Pancreas (tissue), 10 donors: Measurements from ENCODE around the gene ACLY. TPM values are rescaled to one million over a fixed set of nuclear protein-coding genes. Genes with fewer than 3 reads are reported as not detected.
"Not testable (repeated sequence)": the region's sequence is repeated elsewhere in the genome, so short reads cannot be mapped to it uniquely, and the experiment has no call there.

Experiments used
- ATAC-seq, 4 donors: fragments of 200-7000 bp; cut with Tn5 transposase; one replicate each; pipeline versions ENCODE4 v1.8.0 to v1.9.1; 2020; ENCODE audit warnings: mild to moderate bottlenecking in 4 of 4, moderate library complexity in 4 of 4
- DNase-seq, 6 donors: peaks; one replicate each; pipeline ENCODE4 v3.0.0-alpha.2; 2020
- FAIRE-seq: peaks from 2 replicates; lab custom pipeline; 2012; peaks lifted over from hg19 to GRCh38; lab: Jason Lieb, UNC
- H3K27ac ChIP-seq, 4 donors: fragments of 200-600 bp; sonication (generic); 1 replicate in 3 of 4; 2 replicates in 1 of 4; pipeline versions ENCODE4 v1.5.0 to v1.8.0; 2020
- H3K27me3 ChIP-seq, 4 donors: fragments of 200-600 bp; one replicate each; pipeline ENCODE4 v1.8.0; 2021
- H3K36me3 ChIP-seq, 3 donors: fragments of 200-600 bp; sonication (generic) in 1 of 3; one replicate each; pipeline versions ENCODE4 v1.5.0 to v1.8.0; 2020 to 2021
- H3K4me1 ChIP-seq, 3 donors: fragments of 200-600 bp; one replicate each; pipeline ENCODE4 v1.8.0; 2021
- H3K4me3 ChIP-seq, 4 donors: fragments of 200-600 bp; sonication (generic) in 2 of 4; one replicate each; pipeline versions ENCODE4 v1.5.0 to v1.8.0; 2020 to 2021
- H3K9me3 ChIP-seq, 4 donors: fragments of 200-600 bp; one replicate each; pipeline ENCODE4 v1.8.0; 2021
- WGBS, 2 donors: extraction: QIAGEN DNeasy Blood & Tissue Kit; methylation state at CpG; one replicate each; pipeline ENCODE4 v1.1.7; 2013; 5-methylcytosine and 5-hydroxymethylcytosine counted together
- intact Hi-C, 3 donors: fragments of 100-400 bp; cut with DNase I; formaldehyde crosslinking; loops; one replicate each; pipeline versions ENCODE4 v1.11.1 to v1.14.2; 2022
- polyA plus RNA-seq, 2 donors: library from polyadenylated mRNA; stranded (reverse); fragments of 200-250 nt; gene quantifications; one replicate each; pipeline ENCODE4 v1.2.3, GENCODE V29; 2013
- total RNA-seq, 6 donors: library from RNA; stranded (reverse); fragmentation: NEBNext Ultra II Directional in 4 of 6; extraction: Animal tissue kit (Norgen Biotek cat#: 25700) in 4 of 6; gene quantifications; one replicate each; pipeline versions ENCODE4 v1.2.1 to v1.2.4, GENCODE V29; 2021 to 2023
- TF ChIP-seq, protein P1 (sequence below), 4 donors: fragments of 200-600 bp; sonication (generic) in 3 of 4; IDR thresholded peaks; one replicate each; pipeline versions ENCODE4 v1.5.0 to v1.8.0; 2021; ENCODE audit warnings: antibody characterized with exemption in 4 of 4
- donor health status: healthy with polysubstance abuse.
- donor health status: DM: no; HTN: no; CAD: no; lungs with moderate emphysema.
- donor health status: DM: no; HTN: no; CAD: no.
- donor health status: control.
- donor health status: control.
- donor health status: Bipolar disorder and iron deficiency.
- donor health status: DM: yes; HTN: yes; CAD: no.
- donor health status: DM: no; HTN: no; CAD: no.
- donor health status: DM: no; HTN: no; CAD: no.
- donor health status: DM: yes; HTN: yes; CAD: no.

The ACLY gene
- total and polyA plus RNA-seq, 8 donors: 22.0 to 101 (median 58.3) TPM

DNA sequence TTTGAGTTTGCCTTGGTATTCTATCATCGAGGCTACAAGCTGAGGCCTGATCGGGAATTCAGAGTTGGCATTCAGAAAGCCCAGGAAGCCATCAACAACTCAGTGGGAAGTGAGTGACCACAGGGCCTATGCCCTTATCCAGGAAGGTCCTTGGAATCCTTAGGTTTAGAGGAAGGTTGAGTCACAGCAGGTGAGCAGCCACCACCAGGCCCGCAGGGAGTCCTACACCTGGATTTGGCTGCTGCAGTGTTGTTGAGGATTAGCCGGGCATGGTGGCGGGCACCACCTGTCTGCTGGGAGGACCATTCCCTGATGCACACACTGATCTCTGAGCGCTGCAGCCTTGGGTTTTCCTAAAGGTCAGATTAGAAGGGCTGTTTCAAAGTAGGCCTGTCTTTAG lies 16.9 kb upstream of the ACLY start:
- DNase-seq: no peak
- Histone ChIP-seq H3K4me1 (peaks cover 8 to 15% (median 13%) of the 10 kb centered on the region in 3 donors), H3K9me3 (no peaks in the 10 kb centered on the region), H3K27ac (no peak overlapping the region), H3K27me3 (no peaks in the 10 kb centered on the region), H3K36me3 (no peaks in the 10 kb centered on the region), H3K4me3 (no peak overlapping the region)
- TF ChIP-seq, protein P1, sequence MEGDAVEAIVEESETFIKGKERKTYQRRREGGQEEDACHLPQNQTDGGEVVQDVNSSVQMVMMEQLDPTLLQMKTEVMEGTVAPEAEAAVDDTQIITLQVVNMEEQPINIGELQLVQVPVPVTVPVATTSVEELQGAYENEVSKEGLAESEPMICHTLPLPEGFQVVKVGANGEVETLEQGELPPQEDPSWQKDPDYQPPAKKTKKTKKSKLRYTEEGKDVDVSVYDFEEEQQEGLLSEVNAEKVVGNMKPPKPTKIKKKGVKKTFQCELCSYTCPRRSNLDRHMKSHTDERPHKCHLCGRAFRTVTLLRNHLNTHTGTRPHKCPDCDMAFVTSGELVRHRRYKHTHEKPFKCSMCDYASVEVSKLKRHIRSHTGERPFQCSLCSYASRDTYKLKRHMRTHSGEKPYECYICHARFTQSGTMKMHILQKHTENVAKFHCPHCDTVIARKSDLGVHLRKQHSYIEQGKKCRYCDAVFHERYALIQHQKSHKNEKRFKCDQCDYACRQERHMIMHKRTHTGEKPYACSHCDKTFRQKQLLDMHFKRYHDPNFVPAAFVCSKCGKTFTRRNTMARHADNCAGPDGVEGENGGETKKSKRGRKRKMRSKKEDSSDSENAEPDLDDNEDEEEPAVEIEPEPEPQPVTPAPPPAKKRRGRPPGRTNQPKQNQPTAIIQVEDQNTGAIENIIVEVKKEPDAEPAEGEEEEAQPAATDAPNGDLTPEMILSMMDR (IDR thresholded peaks at IDR 0.05): no peak
- intact Hi-C loops: no loop called here
- no peak for FAIRE-seq
- WGBS, 2 donors: 95% methylated on average over 6 of the region's 6 CpGs
- no peak for ATAC-seq

DNA sequence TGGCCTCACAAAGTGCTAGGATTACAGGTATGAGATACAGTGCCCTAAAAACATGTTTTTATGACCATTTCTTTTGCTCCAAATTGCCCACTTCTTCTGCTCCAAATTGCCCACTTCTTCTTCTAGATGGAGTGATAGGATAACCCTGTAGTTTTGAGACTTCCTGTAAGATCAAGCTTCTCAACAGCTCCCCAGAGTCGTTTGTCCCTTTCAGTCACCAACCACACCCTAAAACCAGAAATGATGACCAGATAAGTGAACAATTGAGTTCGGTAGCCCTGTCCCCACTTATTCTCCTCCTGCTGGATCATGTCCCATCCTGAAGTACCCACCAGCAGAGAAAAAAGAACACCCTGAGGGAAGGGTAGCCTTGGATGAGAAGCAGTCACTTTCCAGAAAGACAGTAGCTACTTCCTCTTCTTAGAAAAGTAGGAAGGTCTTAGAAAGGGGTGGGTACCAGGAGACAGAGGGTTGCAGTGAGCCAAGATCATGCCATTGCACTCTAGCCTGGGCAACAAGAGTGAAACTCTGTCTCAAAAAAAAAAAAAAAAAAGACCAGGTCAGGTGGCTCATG lies 14.2 kb upstream of the ACLY start:
- FAIRE-seq: no peak
- WGBS, 2 donors: 42 to 57% methylated on average over 2 of the region's 2 CpGs
- no peaks in the 10 kb centered on the region for H3K36me3 ChIP-seq
- no peak overlapping the region for H3K4me3 ChIP-seq
- intact Hi-C loops: no loop called here
- ATAC-seq: no peak
- DNase-seq: no peak
- TF ChIP-seq, protein P1 (IDR thresholded peaks at IDR 0.05): no peak
- H3K27ac ChIP-seq: no peak overlapping the region
- H3K27me3 ChIP-seq: no peaks in the 10 kb centered on the region
- H3K9me3 ChIP-seq: no peaks in the 10 kb centered on the region
- H3K4me1 ChIP-seq: peaks cover under 1 to 11% (median 5%) of the 10 kb centered on the region in 3 donors

DNA sequence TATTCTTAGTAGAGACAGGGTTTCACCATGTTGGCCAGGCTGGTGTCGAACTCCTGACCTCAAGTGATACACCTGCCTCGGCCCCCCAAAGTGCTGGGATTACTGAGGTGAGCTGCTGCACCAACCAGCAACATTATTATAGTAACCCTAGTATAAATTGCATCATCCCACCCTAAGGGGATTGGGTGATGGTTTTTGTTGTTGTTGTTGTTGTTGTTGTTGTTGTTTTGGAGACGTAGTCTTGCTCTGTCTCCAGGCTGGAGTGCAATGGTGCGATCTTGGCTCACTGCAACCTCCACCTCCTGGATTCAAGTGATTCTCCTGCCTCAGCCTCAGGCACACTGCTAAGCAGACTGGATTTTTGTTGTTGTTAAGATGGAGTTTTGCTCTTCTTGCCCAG lies 13.0 kb upstream of the ACLY start:
- H3K36me3 ChIP-seq, H3K27ac ChIP-seq, FAIRE-seq, H3K27me3 ChIP-seq, H3K9me3 ChIP-seq, H3K4me3 ChIP-seq, ATAC-seq, H3K4me1 ChIP-seq, DNase-seq, intact Hi-C loops: not testable (repeated sequence)
- 77 to 82% methylated on average over 4 of the region's 4 CpGs for WGBS, 2 donors

DNA sequence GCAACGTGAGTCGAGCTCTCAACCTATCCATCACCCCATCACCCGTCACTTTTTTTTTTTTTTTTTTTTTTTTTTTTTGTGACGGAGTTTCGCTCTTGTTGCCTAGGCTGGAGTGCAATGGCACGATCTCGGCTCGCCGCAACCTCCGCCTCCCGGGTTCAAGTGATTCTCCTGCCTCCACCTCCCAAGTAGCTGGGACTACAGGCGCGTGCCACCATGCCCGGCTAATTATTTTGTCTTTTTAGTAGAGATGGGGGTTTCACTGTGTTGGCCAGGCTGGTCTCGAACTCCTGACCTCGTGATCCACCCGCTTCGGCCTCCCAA lies 12.0 kb upstream of the ACLY start:
- Histone ChIP-seq H3K27ac (peak overlapping the region in 2 of 4 donors; percentile 79 to 84), H3K4me3 (peak overlapping the region; percentile 26 to 55 (median 47))
- DNase-seq, intact Hi-C loops, H3K36me3 ChIP-seq, H3K9me3 ChIP-seq, FAIRE-seq, H3K4me1 ChIP-seq, ATAC-seq, H3K27me3 ChIP-seq: not testable (repeated sequence)
- WGBS, 2 donors: 42 to 43% methylated on average over 16 to 18 of the region's 18 CpGs

DNA sequence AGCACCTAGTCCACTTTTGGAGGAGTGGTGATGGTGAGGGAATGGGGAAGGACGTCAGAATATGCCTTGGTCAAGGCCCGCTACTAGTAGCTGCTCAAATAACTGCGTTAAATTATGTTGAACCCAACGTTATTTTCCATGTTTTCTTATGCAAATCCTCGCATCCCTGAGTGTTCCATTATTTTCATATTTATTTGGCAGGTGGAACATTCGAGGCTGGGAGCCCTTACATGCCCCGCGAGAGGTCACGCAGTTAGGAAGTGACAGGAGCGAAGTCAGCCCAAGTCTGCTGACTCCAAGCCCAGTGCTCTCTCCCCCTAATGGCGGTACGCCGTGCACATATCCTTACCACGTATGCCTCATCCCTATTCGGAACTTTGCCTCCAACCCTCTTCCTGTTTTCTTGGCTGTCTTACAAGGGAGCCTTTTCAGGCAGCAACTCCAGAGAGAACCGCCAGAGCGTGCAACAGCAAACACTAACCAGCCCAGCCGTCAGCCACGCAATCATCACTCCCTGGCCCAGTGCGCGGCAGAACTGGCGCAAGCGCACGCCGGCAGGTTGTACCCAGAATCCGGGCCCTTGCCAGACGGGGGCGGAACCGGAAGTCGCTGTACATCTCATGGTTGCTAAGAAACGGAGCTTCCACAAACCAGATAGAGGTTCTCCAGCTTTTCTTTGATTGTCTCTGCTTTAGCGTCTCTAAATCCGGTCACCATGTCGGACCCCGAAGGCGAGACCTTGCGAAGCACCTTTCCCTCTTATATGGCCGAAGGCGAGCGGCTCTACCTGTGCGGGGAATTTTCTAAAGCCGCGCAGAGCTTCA lies 11.5 kb upstream of the ACLY start, which contains the start of gene ODAD4:
Gene ODAD4, plus strand, starts transcription at position 609 of the 824 bp plus-strand sequence. Its CDS starts 107 bp downstream, at position 716.
- FAIRE-seq: peak; percentile 41
- intact Hi-C loops: no loop called here
- no peaks in the 10 kb centered on the region for H3K27me3 ChIP-seq

More for the DNA sequence above, 11.5 kb upstream of the ACLY start, which contains the start of gene ODAD4:
- Histone ChIP-seq H3K4me3 (peak within 1 kb of the TSS; percentile 26 to 55 (median 47)), H3K27ac (peak within 1 kb of the TSS; percentile 25 to 84 (median 68)), H3K9me3 (no peaks in the 10 kb centered on the region), H3K4me1 (peaks cover 0 to 9% (median 0%) of the 10 kb centered on the region in 3 donors), H3K36me3 (no peaks in the 10 kb centered on the region)
- peak; percentile 95 to 99 (median 97) for DNase-seq
- TF ChIP-seq, protein P1 (IDR thresholded peaks at IDR 0.05): peak in 2 of 4 donors; percentile 36 to 46
- ATAC-seq: peak; percentile 98 to 99 (median 99)
- 1% methylated on average over 43 of the region's 43 CpGs for WGBS, 2 donors
